Measurements from ENCODE around the gene LMAN1L. TPM values are rescaled to one million over a fixed set of nuclear protein-coding genes. Genes with fewer than 3 reads are reported as not detected.

LMAN1L gene
- total RNA-seq, 3 donors from 2014 or later, result 0.32 to 0.60 (median 0.55) TPM

- H3K9me3 ChIP-seq, result no peaks in the 10 kb centered on the region
- H3K4me1 ChIP-seq (ENCODE audit: low read depth), result peaks cover 7% of the 10 kb centered on the region
- no peak overlapping the region for H3K4me3 ChIP-seq
- H3K36me3 ChIP-seq (ENCODE audit: low read depth), result no peaks in the 10 kb centered on the region
- ATAC-seq, result no peak
- no peak for DNase-seq
- TF ChIP-seq, protein P1, sequence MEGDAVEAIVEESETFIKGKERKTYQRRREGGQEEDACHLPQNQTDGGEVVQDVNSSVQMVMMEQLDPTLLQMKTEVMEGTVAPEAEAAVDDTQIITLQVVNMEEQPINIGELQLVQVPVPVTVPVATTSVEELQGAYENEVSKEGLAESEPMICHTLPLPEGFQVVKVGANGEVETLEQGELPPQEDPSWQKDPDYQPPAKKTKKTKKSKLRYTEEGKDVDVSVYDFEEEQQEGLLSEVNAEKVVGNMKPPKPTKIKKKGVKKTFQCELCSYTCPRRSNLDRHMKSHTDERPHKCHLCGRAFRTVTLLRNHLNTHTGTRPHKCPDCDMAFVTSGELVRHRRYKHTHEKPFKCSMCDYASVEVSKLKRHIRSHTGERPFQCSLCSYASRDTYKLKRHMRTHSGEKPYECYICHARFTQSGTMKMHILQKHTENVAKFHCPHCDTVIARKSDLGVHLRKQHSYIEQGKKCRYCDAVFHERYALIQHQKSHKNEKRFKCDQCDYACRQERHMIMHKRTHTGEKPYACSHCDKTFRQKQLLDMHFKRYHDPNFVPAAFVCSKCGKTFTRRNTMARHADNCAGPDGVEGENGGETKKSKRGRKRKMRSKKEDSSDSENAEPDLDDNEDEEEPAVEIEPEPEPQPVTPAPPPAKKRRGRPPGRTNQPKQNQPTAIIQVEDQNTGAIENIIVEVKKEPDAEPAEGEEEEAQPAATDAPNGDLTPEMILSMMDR (IDR thresholded peaks at IDR 0.05), result no peak
- intact Hi-C loops (cut with DNase I, micrococcal nuclease), result no loop called here
These were observed 20.2 kb downstream of the LMAN1L start for GRCh38 chr15:74832826-74833225.

DNA sequence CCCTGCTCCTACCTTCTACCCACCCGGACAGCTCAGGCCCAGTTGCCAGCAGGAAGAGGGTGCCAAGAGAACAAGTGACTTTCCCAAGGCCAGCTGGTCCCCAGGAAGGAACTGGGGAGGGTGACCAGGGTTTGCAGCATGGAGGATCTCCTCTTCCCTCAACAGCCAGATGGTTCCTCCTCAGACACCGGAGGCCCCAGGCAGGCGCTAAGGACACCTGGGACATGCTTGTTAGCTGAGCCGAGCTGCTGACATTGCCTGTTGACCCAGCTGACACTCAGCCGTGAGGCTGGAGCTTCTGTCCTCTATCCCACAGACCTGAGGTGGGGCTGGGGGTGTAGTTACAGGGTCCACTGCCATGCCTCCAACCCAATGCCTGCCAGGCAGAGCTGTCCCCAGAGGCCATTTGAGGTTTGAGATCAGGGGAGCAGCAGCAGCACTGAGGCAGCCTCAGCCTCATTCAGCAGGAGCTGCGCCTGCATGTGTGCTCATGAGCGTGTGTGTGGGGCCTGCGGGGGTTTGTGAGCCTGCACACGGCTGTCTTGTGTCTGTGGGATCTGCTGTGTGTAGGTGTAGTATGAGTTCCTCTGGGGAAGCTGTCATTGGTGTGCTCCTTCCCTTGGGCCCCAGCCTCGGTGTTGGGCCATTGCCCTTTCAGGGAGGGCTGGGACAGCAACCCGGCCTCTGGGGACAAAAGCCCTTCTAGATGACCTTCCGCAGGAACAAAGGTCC, 20.9 kb downstream of the LMAN1L start:
- Histone ChIP-seq H3K9me3 (no peaks in the 10 kb centered on the region), H3K36me3 (ENCODE audit: low read depth) (no peaks in the 10 kb centered on the region), H3K4me1 (ENCODE audit: low read depth) (peaks cover 7% of the 10 kb centered on the region), H3K4me3 (no peak overlapping the region)
- DNase-seq (no peak), ATAC-seq (no peak)
- TF ChIP-seq, protein P1 (IDR thresholded peaks at IDR 0.05), result no peak
- intact Hi-C loops (cut with DNase I, micrococcal nuclease), result no loop called here

DNA sequence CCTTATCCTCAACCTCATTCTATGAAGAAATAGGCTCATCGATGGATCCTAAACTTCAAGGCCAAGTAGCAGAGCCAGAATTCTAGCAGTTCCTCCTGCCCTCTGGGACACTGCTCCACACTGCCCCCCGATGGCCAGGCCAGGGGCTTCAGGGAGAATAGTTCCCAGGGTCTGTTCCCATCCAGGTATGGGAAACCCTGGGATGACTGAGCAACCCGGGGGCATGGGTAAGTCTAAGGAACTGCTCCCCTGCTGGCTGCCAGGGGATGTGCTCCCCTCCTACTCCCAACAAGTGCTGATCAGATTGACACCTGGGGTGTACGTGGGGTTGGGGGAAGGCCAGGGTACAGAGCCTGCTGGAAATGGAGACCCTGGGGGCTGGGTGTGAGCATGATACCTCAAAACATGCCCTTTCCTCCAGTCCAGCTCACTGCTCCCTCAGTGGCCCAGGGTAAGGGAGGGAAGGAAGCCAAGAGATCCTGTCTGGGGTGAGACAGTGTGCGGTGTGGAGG, 22.7 kb downstream of the LMAN1L start:
- Histone ChIP-seq H3K4me1 (ENCODE audit: low read depth) (peaks cover 7% of the 10 kb centered on the region), H3K9me3 (no peaks in the 10 kb centered on the region), H3K4me3 (no peak overlapping the region), H3K36me3 (ENCODE audit: low read depth) (no peaks in the 10 kb centered on the region)
- DNase-seq, result peak in 2 of 3 donors; percentile 82 to 86
- peak; percentile 72 for ATAC-seq
- intact Hi-C loops (cut with DNase I, micrococcal nuclease), result no loop called here
- TF ChIP-seq, protein P1 (IDR thresholded peaks at IDR 0.05), result peak; percentile 75

- intact Hi-C loops (cut with DNase I, micrococcal nuclease), result no loop called here
- no peak overlapping the region for H3K4me3 ChIP-seq
- DNase-seq (no peak), ATAC-seq (no peak)
- no peaks in the 10 kb centered on the region for H3K36me3 ChIP-seq (ENCODE audit: low read depth)
- H3K9me3 ChIP-seq, result no peaks in the 10 kb centered on the region
- H3K4me1 ChIP-seq (ENCODE audit: low read depth), result peaks cover 13% of the 10 kb centered on the region
- TF ChIP-seq, protein P1 (IDR thresholded peaks at IDR 0.05), result no peak
These were observed 24.2 kb downstream of the LMAN1L start for GRCh38 chr15:74836846-74837245.

DNA sequence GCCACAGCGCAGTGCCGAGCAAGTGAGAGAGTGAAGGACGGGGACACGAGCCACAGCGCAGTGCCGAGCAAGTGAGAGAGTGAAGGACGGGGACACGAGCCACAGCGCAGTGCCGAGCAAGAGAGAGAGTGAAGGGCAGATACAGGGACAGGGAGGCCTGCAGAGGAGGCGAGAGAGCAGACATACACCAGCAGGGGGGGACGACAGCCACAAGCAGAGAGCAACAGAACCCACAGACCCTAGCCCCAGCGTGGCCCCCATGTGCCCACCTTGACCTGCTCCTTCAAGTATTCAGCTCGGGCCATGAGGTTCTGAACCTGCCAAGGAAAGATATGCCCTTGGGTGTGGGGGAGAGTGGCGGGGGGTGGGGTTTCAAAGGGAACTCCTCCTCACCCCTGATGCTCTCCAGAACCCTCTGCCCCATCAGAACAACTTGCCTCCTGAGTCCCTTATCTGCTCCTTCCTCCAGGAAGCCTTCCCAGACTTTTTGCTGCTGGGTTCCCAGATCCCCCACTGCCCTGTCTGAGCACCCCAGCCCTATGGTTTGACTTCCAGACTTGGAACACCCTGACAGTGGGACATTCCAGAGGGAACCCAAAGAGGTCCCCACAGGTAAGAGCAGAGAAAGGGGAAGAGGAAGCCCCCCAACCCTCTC, 25.0 kb downstream of the LMAN1L start:
- TF ChIP-seq, protein P1 (IDR thresholded peaks at IDR 0.05), result no peak
- H3K36me3 ChIP-seq (ENCODE audit: low read depth), result no peaks in the 10 kb centered on the region
- intact Hi-C loops (cut with DNase I, micrococcal nuclease), result no loop called here

More for the DNA sequence above, 25.0 kb downstream of the LMAN1L start:
- ATAC-seq (no peak), DNase-seq (no peak)
- Histone ChIP-seq H3K9me3 (no peaks in the 10 kb centered on the region), H3K4me3 (no peak overlapping the region), H3K4me1 (ENCODE audit: low read depth) (peaks cover 12% of the 10 kb centered on the region)

Data from mucosa of descending colon (tissue), 3 donors.